Measurements from ENCODE around the gene AMMECR1. TPM values are rescaled to one million over a fixed set of nuclear protein-coding genes. Genes with fewer than 3 reads are reported as not detected.
A peak's percentile ranks its signal among the peaks of the same experiment; 100 is the strongest.

AMMECR1 gene
- polyA plus RNA-seq, 3 donors: 2.1 to 3.3 (median 2.9) TPM

DNA sequence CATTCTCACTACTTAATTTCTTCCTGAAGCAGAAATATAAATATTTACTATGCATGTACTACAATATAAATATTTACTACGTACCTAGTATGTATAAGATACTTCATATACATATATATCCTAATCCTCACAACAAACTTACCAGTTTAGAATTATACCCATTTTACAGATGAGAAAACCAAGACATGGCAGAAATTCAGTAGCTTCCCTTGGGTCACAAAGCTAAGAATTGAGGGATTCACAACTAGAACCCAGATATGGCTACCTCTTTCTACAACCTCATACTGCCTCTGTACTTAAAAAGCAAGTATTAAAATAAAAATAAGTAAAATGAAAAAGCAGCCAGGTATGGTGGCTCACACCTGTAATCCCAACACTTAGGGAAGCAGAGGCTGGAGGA lies 65.9 kb downstream of the AMMECR1 start:
- H3K4me3 ChIP-seq (replicated peaks in 1 of 3; ENCODE audit: low read depth in 2 of 3, low read length in 3 of 3): no peak overlapping the region
- intact Hi-C loops (cut with micrococcal nuclease): no loop called here
- no CpG with 5 or more reads among the region's 1 CpG for WGBS (ENCODE audit: insufficient coverage)
- H3K79me2 ChIP-seq (ENCODE audit: insufficient read depth, low read length): no peaks in the 10 kb centered on the region
- peaks cover 0 to 5% (median 0%) of the 10 kb centered on the region in 3 donors for H3K27me3 Mint-ChIP-seq (ENCODE audit: low read depth in 3 of 3)
- TF ChIP-seq, protein P1, sequence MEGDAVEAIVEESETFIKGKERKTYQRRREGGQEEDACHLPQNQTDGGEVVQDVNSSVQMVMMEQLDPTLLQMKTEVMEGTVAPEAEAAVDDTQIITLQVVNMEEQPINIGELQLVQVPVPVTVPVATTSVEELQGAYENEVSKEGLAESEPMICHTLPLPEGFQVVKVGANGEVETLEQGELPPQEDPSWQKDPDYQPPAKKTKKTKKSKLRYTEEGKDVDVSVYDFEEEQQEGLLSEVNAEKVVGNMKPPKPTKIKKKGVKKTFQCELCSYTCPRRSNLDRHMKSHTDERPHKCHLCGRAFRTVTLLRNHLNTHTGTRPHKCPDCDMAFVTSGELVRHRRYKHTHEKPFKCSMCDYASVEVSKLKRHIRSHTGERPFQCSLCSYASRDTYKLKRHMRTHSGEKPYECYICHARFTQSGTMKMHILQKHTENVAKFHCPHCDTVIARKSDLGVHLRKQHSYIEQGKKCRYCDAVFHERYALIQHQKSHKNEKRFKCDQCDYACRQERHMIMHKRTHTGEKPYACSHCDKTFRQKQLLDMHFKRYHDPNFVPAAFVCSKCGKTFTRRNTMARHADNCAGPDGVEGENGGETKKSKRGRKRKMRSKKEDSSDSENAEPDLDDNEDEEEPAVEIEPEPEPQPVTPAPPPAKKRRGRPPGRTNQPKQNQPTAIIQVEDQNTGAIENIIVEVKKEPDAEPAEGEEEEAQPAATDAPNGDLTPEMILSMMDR (IDR thresholded peaks at IDR 0.05): no peak
- no peaks in the 10 kb centered on the region for H3K4me1 Mint-ChIP-seq
- H3K4me1 ChIP-seq (ENCODE audit: control insufficient read depth in 1 of 2, insufficient read depth in 2 of 2, low read length in 2 of 2): no peaks in the 10 kb centered on the region
- H3K9me3 Mint-ChIP-seq: peaks cover 0 to 2% (median 0%) of the 10 kb centered on the region in 7 donors
- H3K36me3 Mint-ChIP-seq: peaks cover 0 to 3% of the 10 kb centered on the region in 2 donors
- H4K20me1 ChIP-seq (ENCODE audit: insufficient read depth, low read length): no peaks in the 10 kb centered on the region
- H3K4me2 ChIP-seq (replicated peaks; ENCODE audit: extremely low read depth, low read length, poor library complexity, severe bottlenecking): no peak overlapping the region
- H3K27ac ChIP-seq (ENCODE audit: low read depth in 1 of 2, low read length in 2 of 2): no peak overlapping the region
- H3K36me3 ChIP-seq (replicated peaks in 1 of 2; ENCODE audit: control insufficient read depth in 1 of 2, insufficient read depth in 2 of 2, low read length in 2 of 2): no peaks in the 10 kb centered on the region
- no peaks in the 10 kb centered on the region for H3K9me3 ChIP-seq (replicated peaks in 1 of 2; ENCODE audit: control insufficient read depth in 1 of 2, insufficient read depth in 1 of 2, low read length in 2 of 2)
- no peak for DNase-seq
- H3K27me3 ChIP-seq (ENCODE audit: control insufficient read depth in 2 of 2, insufficient read depth in 2 of 2, low read length in 2 of 2): no peaks in the 10 kb centered on the region
- H3K4me3 Mint-ChIP-seq: no peak overlapping the region
- H3K9ac ChIP-seq (ENCODE audit: insufficient read depth, low read length, poor library complexity, severe bottlenecking): no peak overlapping the region
- no peak overlapping the region for H3K27ac Mint-ChIP-seq
- no peak overlapping the region for H2AFZ ChIP-seq (ENCODE audit: insufficient read depth, low read depth, low read length, poor library complexity, severe bottlenecking)

DNA sequence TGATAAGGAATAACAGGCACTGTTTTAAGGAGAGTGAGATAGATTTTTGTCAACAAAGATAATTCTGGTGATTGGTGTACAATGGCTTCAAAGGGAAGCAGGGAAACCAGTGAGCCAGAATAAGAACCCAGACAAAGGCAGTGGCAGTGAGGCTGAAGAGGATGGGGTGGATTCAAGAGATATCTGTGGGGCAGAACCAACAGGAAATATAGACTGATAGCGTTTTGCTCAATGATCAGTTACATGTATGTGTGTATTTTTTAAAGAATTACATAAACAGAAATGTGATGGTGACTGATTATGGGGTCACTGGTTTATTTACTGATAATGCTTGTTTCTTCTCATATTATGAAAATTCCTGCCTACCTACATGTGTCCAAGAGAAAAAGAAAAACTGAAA lies 66.4 kb downstream of the AMMECR1 start:
- peak overlapping the region in 1 of 7 donors; percentile 43 for H3K27ac Mint-ChIP-seq
- H3K4me3 ChIP-seq (replicated peaks in 1 of 3; ENCODE audit: low read depth in 2 of 3, low read length in 3 of 3): no peak overlapping the region
- no peaks in the 10 kb centered on the region for H4K20me1 ChIP-seq (ENCODE audit: insufficient read depth, low read length)
- intact Hi-C loops (cut with micrococcal nuclease): no loop called here
- H3K9me3 Mint-ChIP-seq: peaks cover 0 to 2% (median 0%) of the 10 kb centered on the region in 7 donors
- H3K4me1 ChIP-seq (ENCODE audit: control insufficient read depth in 1 of 2, insufficient read depth in 2 of 2, low read length in 2 of 2): no peaks in the 10 kb centered on the region
- H3K27me3 ChIP-seq (ENCODE audit: control insufficient read depth in 2 of 2, insufficient read depth in 2 of 2, low read length in 2 of 2): no peaks in the 10 kb centered on the region
- no peaks in the 10 kb centered on the region for H3K9me3 ChIP-seq (replicated peaks in 1 of 2; ENCODE audit: control insufficient read depth in 1 of 2, insufficient read depth in 1 of 2, low read length in 2 of 2)
- TF ChIP-seq, protein P1 (IDR thresholded peaks at IDR 0.05): no peak
- no peak for DNase-seq
- no peak overlapping the region for H2AFZ ChIP-seq (ENCODE audit: insufficient read depth, low read depth, low read length, poor library complexity, severe bottlenecking)
- no peaks in the 10 kb centered on the region for H3K4me1 Mint-ChIP-seq
- H3K4me3 Mint-ChIP-seq: no peak overlapping the region
- H3K36me3 ChIP-seq (replicated peaks in 1 of 2; ENCODE audit: control insufficient read depth in 1 of 2, insufficient read depth in 2 of 2, low read length in 2 of 2): no peaks in the 10 kb centered on the region
- no CpG with 5 or more reads among the region's 1 CpG for WGBS (ENCODE audit: insufficient coverage)
- peaks cover 0 to 5% (median 0%) of the 10 kb centered on the region in 3 donors for H3K27me3 Mint-ChIP-seq (ENCODE audit: low read depth in 3 of 3)
- no peak overlapping the region for H3K27ac ChIP-seq (ENCODE audit: low read depth in 1 of 2, low read length in 2 of 2)
- no peaks in the 10 kb centered on the region for H3K79me2 ChIP-seq (ENCODE audit: insufficient read depth, low read length)
- H3K36me3 Mint-ChIP-seq: peaks cover 0 to 3% of the 10 kb centered on the region in 2 donors
- H3K9ac ChIP-seq (ENCODE audit: insufficient read depth, low read length, poor library complexity, severe bottlenecking): no peak overlapping the region
- H3K4me2 ChIP-seq (replicated peaks; ENCODE audit: extremely low read depth, low read length, poor library complexity, severe bottlenecking): no peak overlapping the region

Measured in CD14-positive monocyte (primary cell).